ENCODE measurements around the gene PKN1.

PKN1 gene

GRCh38 chr19:14467391-14467790 is 34.3 kb downstream of the PKN1 start:
- no peak for DNase-seq (ENCODE audit: low read depth)

- no peak for DNase-seq (ENCODE audit: low read depth)
These were observed 34.7 kb downstream of the PKN1 start for GRCh38 chr19:14467816-14468215.

- no peak for DNase-seq (ENCODE audit: low read depth)
These were observed 37.1 kb downstream of the PKN1 start for GRCh38 chr19:14470031-14470876.

GRCh38 chr19:14471436-14472187 is 38.5 kb downstream of the PKN1 start:
- no peak for DNase-seq (ENCODE audit: low read depth)

- DNase-seq (ENCODE audit: low read depth): no peak
These were observed 39.3 kb downstream of the PKN1 start for GRCh38 chr19:14472202-14472938.

GRCh38 chr19:14473073-14473977 is 40.2 kb downstream of the PKN1 start:
- DNase-seq (ENCODE audit: low read depth): no peak

- DNase-seq (ENCODE audit: low read depth): no peak
These were observed 41.0 kb downstream of the PKN1 start for GRCh38 chr19:14473978-14474578.

- DNase-seq (ENCODE audit: low read depth): no peak
These were observed 41.7 kb downstream of the PKN1 start for GRCh38 chr19:14474827-14475226.

GRCh38 chr19:14475251-14476073 is 42.4 kb downstream of the PKN1 start, which contains the start of gene PTGER1:
TSS of gene PTGER1 (minus strand) at chr19:14475354. CDS start at chr19:14474320, 1,034 bp downstream.
- DNase-seq (ENCODE audit: low read depth): peak; percentile 33

- DNase-seq (ENCODE audit: low read depth): no peak
These were observed 43.2 kb downstream of the PKN1 start for GRCh38 chr19:14476327-14476672.

GRCh38 chr19:14476673-14477401 is 43.7 kb downstream of the PKN1 start:
- DNase-seq (ENCODE audit: low read depth): no peak

- no peak for DNase-seq (ENCODE audit: low read depth)
These were observed 44.5 kb downstream of the PKN1 start for GRCh38 chr19:14477418-14478112.

GRCh38 chr19:14478113-14478545 is 45.0 kb downstream of the PKN1 start:
- no peak for DNase-seq (ENCODE audit: low read depth)

GRCh38 chr19:14479309-14479974 is 46.3 kb downstream of the PKN1 start:
- no peak for DNase-seq (ENCODE audit: low read depth)

GRCh38 chr19:14479975-14480699 is 47.0 kb downstream of the PKN1 start:
- peak; percentile 76 for DNase-seq (ENCODE audit: low read depth)

- DNase-seq (ENCODE audit: low read depth): no peak
These were observed 47.6 kb downstream of the PKN1 start for GRCh38 chr19:14480700-14481079.

GRCh38 chr19:14482172-14482941 is 49.3 kb downstream of the PKN1 start:
- no peak for DNase-seq (ENCODE audit: low read depth)
